ENCODE results near the gene CYP2C8. TPM values are rescaled to one million over a fixed set of nuclear protein-coding genes. Genes with fewer than 3 reads are reported as not detected.

Gene CYP2C8
- total RNA-seq, 1 donor from 2014 or later, result 7.3 TPM

GRCh38 chr10:95039281-95039680, 30.0 kb downstream of the CYP2C8 start:
- peaks cover 6% of the 10 kb centered on the region for H3K9me3 Mint-ChIP-seq (ENCODE audit: low read depth)
- no peak overlapping the region for H3K27ac Mint-ChIP-seq
- H3K36me3 Mint-ChIP-seq (ENCODE audit: insufficient read depth), result peaks cover 4% of the 10 kb centered on the region
- no peak overlapping the region for H3K4me3 Mint-ChIP-seq (ENCODE audit: low read depth)
- no peaks in the 10 kb centered on the region for H3K27me3 Mint-ChIP-seq
- DNase-seq (ENCODE audit: low spot score, unreplicated experiment), result no peak
- TF ChIP-seq, protein P1, sequence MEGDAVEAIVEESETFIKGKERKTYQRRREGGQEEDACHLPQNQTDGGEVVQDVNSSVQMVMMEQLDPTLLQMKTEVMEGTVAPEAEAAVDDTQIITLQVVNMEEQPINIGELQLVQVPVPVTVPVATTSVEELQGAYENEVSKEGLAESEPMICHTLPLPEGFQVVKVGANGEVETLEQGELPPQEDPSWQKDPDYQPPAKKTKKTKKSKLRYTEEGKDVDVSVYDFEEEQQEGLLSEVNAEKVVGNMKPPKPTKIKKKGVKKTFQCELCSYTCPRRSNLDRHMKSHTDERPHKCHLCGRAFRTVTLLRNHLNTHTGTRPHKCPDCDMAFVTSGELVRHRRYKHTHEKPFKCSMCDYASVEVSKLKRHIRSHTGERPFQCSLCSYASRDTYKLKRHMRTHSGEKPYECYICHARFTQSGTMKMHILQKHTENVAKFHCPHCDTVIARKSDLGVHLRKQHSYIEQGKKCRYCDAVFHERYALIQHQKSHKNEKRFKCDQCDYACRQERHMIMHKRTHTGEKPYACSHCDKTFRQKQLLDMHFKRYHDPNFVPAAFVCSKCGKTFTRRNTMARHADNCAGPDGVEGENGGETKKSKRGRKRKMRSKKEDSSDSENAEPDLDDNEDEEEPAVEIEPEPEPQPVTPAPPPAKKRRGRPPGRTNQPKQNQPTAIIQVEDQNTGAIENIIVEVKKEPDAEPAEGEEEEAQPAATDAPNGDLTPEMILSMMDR (IDR thresholded peaks at IDR 0.05; ENCODE audit: unreplicated experiment), result no peak
- H3K4me1 Mint-ChIP-seq (ENCODE audit: low read depth), result peaks cover 37% of the 10 kb centered on the region

GRCh38 chr10:95035332-95036295, 33.7 kb downstream of the CYP2C8 start:
- Mint-ChIP-seq H3K4me3 (ENCODE audit: low read depth) (no peak overlapping the region), H3K27ac (no peak overlapping the region), H3K9me3 (ENCODE audit: low read depth) (peaks cover 6% of the 10 kb centered on the region), H3K27me3 (no peaks in the 10 kb centered on the region), H3K4me1 (ENCODE audit: low read depth) (peaks cover 46% of the 10 kb centered on the region), H3K36me3 (ENCODE audit: insufficient read depth) (peaks cover 5% of the 10 kb centered on the region)
- DNase-seq (ENCODE audit: low spot score, unreplicated experiment), result no peak
- TF ChIP-seq, protein P1 (IDR thresholded peaks at IDR 0.05; ENCODE audit: unreplicated experiment), result no peak

- TF ChIP-seq, protein P1 (IDR thresholded peaks at IDR 0.05; ENCODE audit: unreplicated experiment), result no peak
- Mint-ChIP-seq H3K9me3 (ENCODE audit: low read depth) (peaks cover 6% of the 10 kb centered on the region), H3K36me3 (ENCODE audit: insufficient read depth) (peaks cover 5% of the 10 kb centered on the region), H3K4me1 (ENCODE audit: low read depth) (peaks cover 39% of the 10 kb centered on the region), H3K27me3 (no peaks in the 10 kb centered on the region), H3K27ac (no peak overlapping the region), H3K4me3 (ENCODE audit: low read depth) (no peak overlapping the region)
- DNase-seq (ENCODE audit: low spot score, unreplicated experiment), result no peak
These were observed 34.9 kb downstream of the CYP2C8 start for GRCh38 chr10:95034401-95034800.

- Mint-ChIP-seq H3K4me3 (ENCODE audit: low read depth) (no peak overlapping the region), H3K9me3 (ENCODE audit: low read depth) (no peaks in the 10 kb centered on the region), H3K36me3 (ENCODE audit: insufficient read depth) (peaks cover 2% of the 10 kb centered on the region), H3K27ac (no peak overlapping the region), H3K27me3 (no peaks in the 10 kb centered on the region), H3K4me1 (ENCODE audit: low read depth) (peaks cover 27% of the 10 kb centered on the region)
- TF ChIP-seq, protein P1 (IDR thresholded peaks at IDR 0.05; ENCODE audit: unreplicated experiment), result no peak
- DNase-seq (ENCODE audit: low spot score, unreplicated experiment), result no peak
These were observed 37.6 kb downstream of the CYP2C8 start for GRCh38 chr10:95031656-95032055.

DNA sequence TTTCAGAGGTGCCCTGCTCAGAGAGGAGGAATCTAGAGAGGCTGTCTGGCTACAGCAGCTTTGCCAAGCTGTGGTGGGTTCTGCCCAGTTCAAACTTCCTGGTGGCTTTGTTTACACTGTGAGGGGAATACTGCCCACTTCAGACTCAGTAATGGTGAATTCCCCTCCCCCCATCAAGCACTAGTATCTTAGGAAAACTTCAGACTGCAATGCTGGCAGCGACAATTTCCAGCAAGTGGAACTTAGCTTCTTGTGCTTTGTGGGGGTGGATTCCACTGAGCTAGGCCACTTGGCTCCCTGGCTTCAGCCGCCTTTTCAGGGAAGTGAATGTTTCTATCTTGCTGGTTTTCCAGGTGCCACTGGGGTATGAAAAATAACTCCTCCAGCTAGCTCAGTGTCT, 42.8 kb downstream of the CYP2C8 start:
- Mint-ChIP-seq H3K36me3 (ENCODE audit: insufficient read depth) (peaks cover 2% of the 10 kb centered on the region), H3K4me1 (ENCODE audit: low read depth) (peaks cover 2% of the 10 kb centered on the region), H3K9me3 (ENCODE audit: low read depth) (peaks cover 11% of the 10 kb centered on the region)

More for the DNA sequence above, 42.8 kb downstream of the CYP2C8 start:
- H3K4me3 Mint-ChIP-seq (ENCODE audit: low read depth), result no peak overlapping the region
- TF ChIP-seq, protein P1 (IDR thresholded peaks at IDR 0.05; ENCODE audit: unreplicated experiment), result no peak
- no peaks in the 10 kb centered on the region for H3K27me3 Mint-ChIP-seq
- H3K27ac Mint-ChIP-seq, result no peak overlapping the region
- DNase-seq (ENCODE audit: low spot score, unreplicated experiment), result no peak
